Kasumi-1 (cell line): ENCODE measurements around the gene DPF3.
"Not testable (repeated sequence)": the region's sequence is repeated elsewhere in the genome, so short reads cannot be mapped to it uniquely, and the experiment has no call there.

Experiments used
- DNase-seq, 2 experiments: peaks; one replicate each; lab custom pipeline; 2025; lab: John Stamatoyannopoulos, UW

DPF3 gene

GRCh38 chr14:72766296-72766695 lies 127.6 kb downstream of the DPF3 start:
- DNase-seq: no peak

- no peak for DNase-seq
These were observed 130.0 kb downstream of the DPF3 start for GRCh38 chr14:72763892-72764291.

GRCh38 chr14:72759670-72760069 lies 134.2 kb downstream of the DPF3 start:
- no peak for DNase-seq

- no peak for DNase-seq
These were observed 134.9 kb downstream of the DPF3 start for GRCh38 chr14:72758993-72759392.

GRCh38 chr14:72758420-72758819 lies 135.5 kb downstream of the DPF3 start:
- no peak for DNase-seq

GRCh38 chr14:72756967-72757366 lies 136.9 kb downstream of the DPF3 start:
- DNase-seq: no peak

- DNase-seq: no peak
These were observed 138.1 kb downstream of the DPF3 start for GRCh38 chr14:72755766-72756165.

- no peak for DNase-seq
These were observed 139.0 kb downstream of the DPF3 start for GRCh38 chr14:72754949-72755348.

GRCh38 chr14:72753879-72754400 lies 140.0 kb downstream of the DPF3 start:
- no peak for DNase-seq

- no peak for DNase-seq
These were observed 140.7 kb downstream of the DPF3 start for GRCh38 chr14:72753044-72753710.

- DNase-seq: no peak
These were observed 141.9 kb downstream of the DPF3 start for GRCh38 chr14:72752034-72752412.

GRCh38 chr14:72751276-72752033 lies 142.4 kb downstream of the DPF3 start:
- DNase-seq: no peak

- DNase-seq: not testable (repeated sequence)
These were observed 145.0 kb downstream of the DPF3 start for GRCh38 chr14:72748921-72749320.

GRCh38 chr14:72747652-72748051 lies 146.2 kb downstream of the DPF3 start:
- DNase-seq: no peak

- no peak for DNase-seq
These were observed 147.6 kb downstream of the DPF3 start for GRCh38 chr14:72745991-72746980.

GRCh38 chr14:72745546-72745945 lies 148.4 kb downstream of the DPF3 start:
- DNase-seq: no peak

GRCh38 chr14:72744416-72745120 lies 149.3 kb downstream of the DPF3 start:
- DNase-seq: no peak

- DNase-seq: no peak
These were observed 150.3 kb downstream of the DPF3 start for GRCh38 chr14:72743626-72744025.

GRCh38 chr14:72742838-72743195 lies 151.1 kb downstream of the DPF3 start:
- DNase-seq: no peak

GRCh38 chr14:72742118-72742837 lies 151.6 kb downstream of the DPF3 start:
- DNase-seq: no peak

GRCh38 chr14:72741826-72742117 lies 152.1 kb downstream of the DPF3 start:
- no peak for DNase-seq
